Epithelial cell of alveolus of lung (primary cell): ENCODE measurements around the gene APOBEC3C. TPM values are rescaled to one million over a fixed set of nuclear protein-coding genes. Genes with fewer than 3 reads are reported as not detected.

Experiments used
- total RNA-seq: library from RNA; depleted of rRNA; stranded (reverse); fragments of >200 nt; gene quantifications from 2 replicates; pipeline ENCODE4 v1.2.1, GENCODE V29; 2015

The APOBEC3C gene
- total RNA-seq = 26.5 and 31.0 TPM in 2 replicates

DNA sequence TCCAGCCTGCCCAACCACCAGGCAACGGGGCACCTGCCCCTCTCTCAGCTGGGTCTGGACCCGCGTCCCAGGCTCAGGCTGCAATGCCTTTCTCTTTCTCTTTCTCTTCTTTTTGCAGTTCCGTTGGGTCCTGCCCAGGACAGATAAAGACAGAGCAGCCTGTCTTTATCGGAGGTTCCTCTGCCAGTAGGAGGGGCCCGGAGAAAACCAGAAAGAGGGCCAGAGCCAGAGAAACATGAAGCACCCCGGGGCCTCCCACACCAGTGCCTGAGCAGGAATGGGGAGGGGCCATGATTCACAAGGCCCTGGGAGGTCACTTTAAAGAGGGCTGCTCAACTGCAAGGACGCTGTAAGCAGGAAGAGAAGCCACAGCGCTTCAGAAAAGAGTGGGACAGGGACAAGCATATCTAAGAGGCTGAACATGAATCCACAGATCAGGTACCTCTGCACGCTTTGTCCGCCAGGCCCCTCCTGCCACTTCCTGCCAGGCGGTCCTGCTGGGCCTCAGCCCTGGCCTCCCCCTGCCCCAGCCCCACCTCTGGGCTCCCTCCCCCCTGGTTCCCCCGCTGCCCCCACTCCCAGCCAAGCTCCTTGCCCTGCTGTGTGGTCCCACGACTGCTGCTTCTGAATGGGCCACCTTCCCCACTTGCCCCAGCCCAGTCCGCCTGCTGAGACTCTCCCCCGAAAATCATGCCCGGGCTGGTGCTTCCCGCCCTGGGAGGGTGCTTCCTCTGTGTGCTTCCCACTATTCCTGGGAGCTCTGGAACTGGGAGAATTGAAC lies at the start of gene APOBEC3C:
Gene APOBEC3C (plus strand): TSS at position 316 of the 781 bp plus-strand sequence. CDS start 106 bp downstream, at position 422.

GRCh38 chr22:38981992-38982927 lies 31.8 kb upstream of the APOBEC3C start, which contains the start of gene APOBEC3B:
Gene APOBEC3B, plus strand, starts transcription at chr22:38982347. Its CDS starts 107 bp downstream, at chr22:38982454.

DNA sequence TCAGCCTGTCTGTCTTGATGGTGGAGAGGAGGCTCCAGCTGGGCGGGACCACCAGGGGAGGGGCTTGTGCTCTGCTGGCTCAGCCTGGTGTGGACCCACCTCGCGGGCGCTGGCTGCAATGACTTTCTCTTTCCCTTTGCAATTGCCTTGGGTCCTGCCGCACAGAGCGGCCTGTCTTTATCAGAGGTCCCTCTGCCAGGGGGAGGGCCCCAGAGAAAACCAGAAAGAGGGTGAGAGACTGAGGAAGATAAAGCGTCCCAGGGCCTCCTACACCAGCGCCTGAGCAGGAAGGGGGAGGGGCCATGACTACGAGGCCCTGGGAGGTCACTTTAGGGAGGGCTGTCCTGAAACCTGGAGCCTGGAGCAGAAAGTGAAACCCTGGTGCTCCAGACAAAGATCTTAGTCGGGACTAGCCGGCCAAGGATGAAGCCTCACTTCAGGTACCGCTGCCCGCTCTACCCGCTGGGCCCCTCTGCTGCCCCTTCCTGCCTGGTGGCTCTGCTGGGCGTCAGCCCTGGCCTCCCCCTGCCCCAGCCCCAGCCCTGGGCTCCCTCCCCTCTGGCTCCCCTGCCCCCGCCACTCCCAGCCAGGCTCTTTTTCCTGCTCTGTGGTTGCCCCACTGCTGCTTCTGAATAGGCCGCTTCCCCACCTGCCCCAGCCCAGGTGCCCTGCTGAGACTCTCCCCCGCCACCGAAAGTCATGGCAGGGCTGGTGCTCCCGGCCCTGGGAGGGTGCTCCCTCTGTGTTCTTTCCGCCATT lies 26.7 kb downstream of the APOBEC3C start, which contains the start of gene APOBEC3F:
Gene APOBEC3F (plus strand): TSS at position 327 of the 759 bp plus-strand sequence. CDS start 97 bp downstream, at position 424.

Other genes starting within 250 kb of the APOBEC3C start
- gene DNAL4, start 220.1 kb upstream of the APOBEC3C start, total RNA-seq = 21.1 and 33.5 TPM in 2 replicates
- 0.78 and 4.4 TPM in 2 replicates for gene NPTXR, start 170.2 kb upstream of the APOBEC3C start, total RNA-seq
- 51.2 and 56.5 TPM in 2 replicates for gene CBX6, start 142.0 kb upstream of the APOBEC3C start, total RNA-seq
- not detected in 2 replicates for gene APOBEC3A, start 56.6 kb upstream of the APOBEC3C start, total RNA-seq
- 9.7 and 31.5 TPM in 2 replicates for gene APOBEC3B, start 31.9 kb upstream of the APOBEC3C start, total RNA-seq
- gene APOBEC3D, start 6.9 kb downstream of the APOBEC3C start, total RNA-seq = 1.7 and 3.0 TPM in 2 replicates
- gene APOBEC3F, start 26.6 kb downstream of the APOBEC3C start, total RNA-seq = 3.9 and 5.5 TPM in 2 replicates
- gene APOBEC3G, start 63.0 kb downstream of the APOBEC3C start, total RNA-seq = 13.0 and 13.6 TPM in 2 replicates
- gene APOBEC3H, start 83.0 kb downstream of the APOBEC3C start, total RNA-seq = 0.16 TPM in 1 of 2 replicates, not detected in the other
- gene CBX7, start 138.4 kb downstream of the APOBEC3C start, total RNA-seq = 1.0 and 25.2 TPM in 2 replicates
- 3.1 and 9.2 TPM in 2 replicates for gene PDGFB, start 230.7 kb downstream of the APOBEC3C start, total RNA-seq